H1 (cell line): ENCODE results near the gene MAP3K14. TPM values are rescaled to one million over a fixed set of nuclear protein-coding genes. Genes with fewer than 3 reads are reported as not detected.

Experiments used
- CTCF ChIA-PET: fragments of 300-600 bp; sonication (Branson Sonifier 250); formaldehyde crosslinking; loops from one replicate; lab custom pipeline; 2021; ENCODE audit not compliant: partially characterized antibody; lab: Charles Lee
- POLR2A ChIA-PET: fragments of 300-600 bp; sonication (Branson Sonifier 250); formaldehyde crosslinking; loops from one replicate; lab custom pipeline; 2021; ENCODE audit warnings: inconsistent platforms; ENCODE audit not compliant: partially characterized antibody; lab: Charles Lee
- DNase-seq, 2 experiments: peaks; one replicate each; pipeline versions ENCODE4 v3.0.0 to v3.0.0-alpha.2; 2010 to 2022; ENCODE audit warnings: low spot score in 2 of 2, low read depth in 1 of 2, mixed read lengths in 1 of 2
- FAIRE-seq: peaks from 2 replicates; lab custom pipeline; 2011; peaks lifted over from hg19 to GRCh38; lab: Jason Lieb, UNC
- H2AFZ ChIP-seq: 2 replicates; pipeline ENCODE4 v1.8.1; 2012; ENCODE audit warnings: low read length, inconsistent platforms
- H2AK5ac ChIP-seq: 2 replicates; pipeline ENCODE4 v1.6.1; 2013; ENCODE audit warnings: low read depth, low read length
- H2BK120ac ChIP-seq: replicated peaks from 2 replicates; pipeline ENCODE3; 2013; ENCODE audit warnings: low read depth, low read length, inconsistent platforms
- H2BK12ac ChIP-seq: 2 replicates; pipeline ENCODE4 v1.6.1; 2013; ENCODE audit warnings: low read depth, low read length
- H2BK15ac ChIP-seq: 2 replicates; pipeline ENCODE4 v1.6.1; 2013; ENCODE audit warnings: low read length
- H2BK20ac ChIP-seq: 2 replicates; pipeline ENCODE4 v1.6.1; 2013; ENCODE audit warnings: low read length
- H2BK5ac ChIP-seq: 2 replicates; pipeline ENCODE4 v1.6.1; 2013; ENCODE audit warnings: low read depth, low read length
- H3K14ac ChIP-seq: 2 replicates; pipeline ENCODE4 v1.6.1; 2013; ENCODE audit warnings: inconsistent platforms; ENCODE audit not compliant: insufficient read length
- H3K18ac ChIP-seq: 2 replicates; pipeline ENCODE4 v1.6.1; 2013; ENCODE audit warnings: low read length; ENCODE audit errors: extremely low read depth
- H3K23ac ChIP-seq: 2 replicates; pipeline ENCODE4 v1.6.1; 2013; ENCODE audit warnings: inconsistent platforms; ENCODE audit not compliant: insufficient read length
- H3K23me2 ChIP-seq: 2 replicates; pipeline ENCODE4 v1.6.1; 2013; ENCODE audit warnings: low read depth, low read length
- H3K27ac ChIP-seq: 2 replicates; pipeline ENCODE4 v1.6.1; 2011; ENCODE audit warnings: low read depth, low read length, inconsistent platforms
- H3K27me3 ChIP-seq, 4 experiments: replicated peaks in 1 of 4; 1 replicate in 1 of 4; 2 replicates in 3 of 4; pipeline versions ENCODE4 v1.6.1 to v1.8.1; 2011 to 2013; ENCODE audit warnings: low read length in 3 of 4, mild to moderate bottlenecking in 3 of 4, inconsistent platforms in 2 of 4, mixed read lengths in 2 of 4, moderate library complexity in 1 of 4; ENCODE audit not compliant: control insufficient read depth in 3 of 4, insufficient read depth in 3 of 4; ENCODE audit errors: extremely low read depth in 1 of 4
- H3K36me3 ChIP-seq, 4 experiments: 2 replicates each; pipeline versions ENCODE4 v1.6.1 to v1.8.1; 2011 to 2013; ENCODE audit warnings: mild to moderate bottlenecking in 4 of 4, low read length in 3 of 4, moderate library complexity in 2 of 4, control low read depth in 1 of 4, inconsistent platforms in 1 of 4; ENCODE audit not compliant: insufficient read depth in 4 of 4, control insufficient read depth in 2 of 4
- H3K4ac ChIP-seq: replicated peaks from 2 replicates; pipeline ENCODE3; 2013; ENCODE audit warnings: low read length, low read depth, mixed read lengths, inconsistent platforms; ENCODE audit not compliant: insufficient read length
- H3K4me1 ChIP-seq, 4 experiments: replicated peaks in 1 of 4; 1 replicate in 1 of 4; 2 replicates in 3 of 4; pipeline versions ENCODE4 v1.6.1 to v1.8.1; 2011 to 2013; ENCODE audit warnings: low read length in 3 of 4, inconsistent platforms in 2 of 4, mixed read lengths in 1 of 4; ENCODE audit not compliant: insufficient read depth in 4 of 4, control insufficient read depth in 3 of 4
- H3K4me2 ChIP-seq, 2 experiments: 2 replicates each; pipeline versions ENCODE4 v1.6.1 to v1.8.1; 2011 to 2013; ENCODE audit warnings: low read depth in 2 of 2, low read length in 2 of 2, control low read depth in 1 of 2, inconsistent platforms in 1 of 2, mild to moderate bottlenecking in 1 of 2; ENCODE audit not compliant: insufficient read depth in 1 of 2
- H3K4me3 ChIP-seq, 4 experiments: fragments of 200-600, 300-600 bp in 1 of 4; sonication (generic), shearing (Covaris generic), sonication (Bioruptor Twin) in 1 of 4; 2 replicates each; pipeline versions ENCODE4 v1.5.1 to v1.8.1; 2011 to 2016; ENCODE audit warnings: low read length in 4 of 4, low read depth in 3 of 4, control low read depth in 2 of 4, inconsistent platforms in 2 of 4, mild to moderate bottlenecking in 2 of 4, mixed read lengths in 1 of 4, moderate library complexity in 1 of 4; ENCODE audit not compliant: insufficient read depth in 2 of 4; ENCODE audit errors: extremely low read depth in 1 of 4
- H3K56ac ChIP-seq: replicated peaks from 2 replicates; pipeline ENCODE3; 2013; ENCODE audit warnings: low read depth, mild to moderate bottlenecking, mixed read lengths, low read length, inconsistent platforms; ENCODE audit not compliant: insufficient read length
- H3K79me1 ChIP-seq: 2 replicates; pipeline ENCODE4 v1.6.1; 2013; ENCODE audit warnings: low read depth, low read length, control low read depth
- H3K79me2 ChIP-seq, 2 experiments: 2 replicates each; pipeline versions ENCODE4 v1.6.1 to v1.8.1; 2012 to 2013; ENCODE audit warnings: low read length in 2 of 2, mild to moderate bottlenecking in 2 of 2, inconsistent platforms in 1 of 2; ENCODE audit not compliant: insufficient read depth in 2 of 2, control insufficient read depth in 1 of 2
- H3K9ac ChIP-seq, 4 experiments: replicated peaks in 1 of 4; 1 replicate in 1 of 4; 2 replicates in 3 of 4; pipeline versions ENCODE4 v1.6.1 to v1.8.1; 2011 to 2013; ENCODE audit warnings: low read depth in 3 of 4, low read length in 3 of 4, control low read depth in 2 of 4, mild to moderate bottlenecking in 2 of 4, moderate library complexity in 2 of 4, inconsistent platforms in 1 of 4; ENCODE audit errors: extremely low read depth in 1 of 4
- H3K9me3 ChIP-seq, 2 experiments: 2 replicates each; pipeline versions ENCODE4 v1.6.1 to v1.8.1; 2012 to 2013; ENCODE audit warnings: mild to moderate bottlenecking in 2 of 2, moderate library complexity in 2 of 2, control low read depth in 1 of 2, inconsistent platforms in 1 of 2, low read depth in 1 of 2, low read length in 1 of 2, mixed read lengths in 1 of 2; ENCODE audit not compliant: insufficient read depth in 2 of 2
- H4K20me1 ChIP-seq, 2 experiments: replicated peaks in 1 of 2; 2 replicates each; pipeline versions ENCODE3 to v1.8.1; 2011 to 2013; ENCODE audit warnings: inconsistent platforms in 2 of 2, low read length in 2 of 2, mild to moderate bottlenecking in 1 of 2; ENCODE audit not compliant: insufficient read depth in 2 of 2, control insufficient read depth in 1 of 2
- H4K5ac ChIP-seq: 2 replicates; pipeline ENCODE4 v1.6.1; 2013; ENCODE audit warnings: low read length, low read depth, mixed read lengths, inconsistent platforms; ENCODE audit not compliant: insufficient read length
- H4K8ac ChIP-seq: 2 replicates; pipeline ENCODE4 v1.8.0; 2013; ENCODE audit warnings: mild to moderate bottlenecking, moderate library complexity, low read length, inconsistent platforms; ENCODE audit not compliant: insufficient read depth; ENCODE audit errors: extremely low read depth
- H4K91ac ChIP-seq: replicated peaks from 2 replicates; pipeline ENCODE3; 2013; ENCODE audit warnings: low read length, mixed read lengths, inconsistent platforms; ENCODE audit not compliant: insufficient read length
- CEBPB ChIP-seq: IDR thresholded peaks from 2 replicates; pipeline ENCODE4 v1.6.1; 2012; ENCODE audit warnings: low read depth, low read length
- EGR1 ChIP-seq: IDR thresholded peaks from 2 replicates; pipeline ENCODE4 v1.6.1; 2011; ENCODE audit warnings: low read depth, low read length, borderline replicate concordance
- GABPA ChIP-seq: IDR thresholded peaks from 2 replicates; pipeline ENCODE4 v1.6.1; 2011; ENCODE audit warnings: mild to moderate bottlenecking, low read length, moderate library complexity, borderline replicate concordance; ENCODE audit not compliant: insufficient read depth
- GTF2F1 ChIP-seq: IDR thresholded peaks from 2 replicates; pipeline ENCODE4 v1.6.1; 2012; ENCODE audit warnings: low read depth, low read length, improper control_type of control experiment, borderline replicate concordance
- HDAC6 ChIP-seq: IDR thresholded peaks from one replicate; pipeline ENCODE4 v1.7.1; 2012; ENCODE audit warnings: low read depth, mild to moderate bottlenecking, inconsistent platforms, low read length, moderate library complexity
- POU5F1 ChIP-seq: IDR thresholded peaks from 2 replicates; pipeline ENCODE4 v1.6.1; 2011; ENCODE audit warnings: low read depth, mild to moderate bottlenecking, low read length, moderate library complexity
- RAD21 ChIP-seq, 2 experiments: IDR thresholded peaks in 1 of 2; conservative IDR thresholded peaks in 1 of 2; 2 replicates each; pipeline ENCODE4 v1.6.1; 2011; ENCODE audit warnings: low read depth in 2 of 2, low read length in 2 of 2, improper control_type of control experiment in 1 of 2, inconsistent platforms in 1 of 2, mild to moderate bottlenecking in 1 of 2, moderate library complexity in 1 of 2
- RBBP5 ChIP-seq: IDR thresholded peaks from 2 replicates; pipeline ENCODE4 v1.7.1; 2012; ENCODE audit warnings: low read depth, mild to moderate bottlenecking, inconsistent platforms, low read length, moderate library complexity, borderline replicate concordance
- RNF2 ChIP-seq: fragments of 200-900, 300-1000 bp; sonication (generic); IDR thresholded peaks from 2 replicates; pipeline ENCODE4 v1.7.1; 2016; ENCODE audit warnings: borderline replicate concordance, low read depth, mild to moderate bottlenecking, antibody characterized with exemption, low read length; ENCODE audit not compliant: poor library complexity, severe bottlenecking; ENCODE audit errors: missing control alignments
- SUZ12 ChIP-seq: fragments of 200-600 bp; sonication (generic); IDR thresholded peaks from 2 replicates; pipeline ENCODE4 v1.6.1; 2012; ENCODE audit warnings: mild to moderate bottlenecking, inconsistent platforms, low read length, moderate library complexity, mixed read lengths
- TBP ChIP-seq: IDR thresholded peaks from 2 replicates; pipeline ENCODE4 v1.6.1; 2011; ENCODE audit warnings: low read depth, low read length, improper control_type of control experiment
- WGBS, 2 experiments: shearing (Covaris generic) in 1 of 2; methylation state at CpG; one replicate each; pipeline versions ENCODE4 v1.1.6 to v1.1.7; 2013 to 2015; ENCODE audit warnings: low lambda C conversion rate in 2 of 2, mixed read lengths in 2 of 2, inconsistent platforms in 1 of 2, low coverage in 1 of 2, missing lambda C conversion rate in 1 of 2; ENCODE audit not compliant: insufficient replicate concordance in 2 of 2, insufficient coverage in 1 of 2, insufficient read length in 1 of 2; ENCODE audit errors: extremely low coverage in 1 of 2, missing lambda C conversion rate in 1 of 2; 5-methylcytosine and 5-hydroxymethylcytosine counted together
- polyA plus RNA-seq, 7 experiments: library from polyadenylated mRNA; depleted of rRNA in 3 of 7; stranded (reverse) in 5 of 7; unstranded in 2 of 7; fragments of >200 nt in 5 of 7; fragments of 200-250 nt in 2 of 7; gene quantifications; 1 replicate in 5 of 7; 2 replicates in 1 of 7; 4 replicates in 1 of 7; pipeline versions ENCODE4 v1.2.1 to v1.2.3, GENCODE V29; 2011 to 2013; ENCODE audit warnings: missing spikeins in 2 of 7, mixed read lengths in 2 of 7
- total RNA-seq: library from RNA; stranded (reverse); fragmentation: NEBNext Ultra II Directional; extraction: Animal tissue kit (Norgen Biotek cat#: 25700); gene quantifications from 2 replicates; pipeline ENCODE4 v1.2.1, GENCODE V29; 2021
- TF ChIP-seq, protein P1 (sequence below): IDR thresholded peaks from 2 replicates; pipeline ENCODE4 v1.6.1; 2012; ENCODE audit warnings: inconsistent platforms

The MAP3K14 gene
- total and polyA plus RNA-seq, 2 of the 8 experiments (the other 6 are each of a cell fraction or from before 2014, with no cell fraction given): 5.2 to 6.1 TPM

- Histone ChIP-seq H2BK15ac (no peak overlapping the region), H2BK20ac (no peak overlapping the region), H3K23me2 (no peaks in the 10 kb centered on the region), H4K91ac (no peak overlapping the region), H4K8ac (no peak overlapping the region), H2BK120ac (no peak overlapping the region), H3K4me3 (no peak overlapping the region), H2AFZ (no peak overlapping the region), H4K20me1 (no peaks in the 10 kb centered on the region), H3K9ac (no peak overlapping the region), H3K36me3 (peaks cover 0 to 5% (median 2%) of the 10 kb centered on the region in 4 experiments; a peak in 3 of 8 replicates), H3K56ac (no peak overlapping the region), H3K27ac (no peak overlapping the region), H4K5ac (no peak overlapping the region), H3K79me1 (no peaks in the 10 kb centered on the region), H2BK5ac (no peak overlapping the region), H3K4me2 (no peak overlapping the region), H3K14ac (no peak overlapping the region), H3K79me2 (no peaks in the 10 kb centered on the region), H3K4ac (no peak overlapping the region), H2BK12ac (no peak overlapping the region), H3K27me3 (no peaks in the 10 kb centered on the region), H2AK5ac (no peak overlapping the region), H3K18ac (no peak overlapping the region), H3K9me3 (no peaks in the 10 kb centered on the region), H3K23ac (no peak overlapping the region), H3K4me1 (peaks cover 0 to 4% (median under 1%) of the 10 kb centered on the region in 4 experiments; a peak in 1 of 7 replicates)
- ChIA-PET CTCF (interaction anchor here (0.6 to 29.1 kb wide), 38 partner anchors 8 to 154 kb away, joined by 3 to 579 read pairs (median 6); partner anchors contain the start of gene MAP3K14), POLR2A (interaction anchor here (0.8 to 1.5 kb wide), 4 partner anchors 9 to 129 kb away, joined by 3 to 7 read pairs (median 4); partner anchors contain the start of gene HEXIM1)
- no peak for FAIRE-seq
- WGBS, 2 experiments: 91% methylated on average over 7 of the region's 7 CpGs; no CpG with 5 or more reads in 1 of the 2 experiments
- TF ChIP-seq RNF2 (no peak), TBP (no peak), GTF2F1 (no peak), SUZ12 (no peak), GABPA (no peak), CEBPB (no peak), POU5F1 (no peak), RBBP5 (no peak), RAD21 (IDR thresholded peaks at IDR 0.05 in 1 of 2, conservative IDR thresholded peaks at IDR 0.05 in 1 of 2; ENCODE audit: low read depth in 2 of 2, low read length in 2 of 2) (no peak), EGR1 (no peak), HDAC6 (no peak)
- TF ChIP-seq, protein P1, sequence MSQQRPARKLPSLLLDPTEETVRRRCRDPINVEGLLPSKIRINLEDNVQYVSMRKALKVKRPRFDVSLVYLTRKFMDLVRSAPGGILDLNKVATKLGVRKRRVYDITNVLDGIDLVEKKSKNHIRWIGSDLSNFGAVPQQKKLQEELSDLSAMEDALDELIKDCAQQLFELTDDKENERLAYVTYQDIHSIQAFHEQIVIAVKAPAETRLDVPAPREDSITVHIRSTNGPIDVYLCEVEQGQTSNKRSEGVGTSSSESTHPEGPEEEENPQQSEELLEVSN: no peak
- DNase-seq: no peak
These were observed 38.8 kb downstream of the MAP3K14 start for GRCh38 chr17:45277992-45278391.
